GM10248 (cell line): ENCODE results near the gene SH2D3C.

ENCODE experiments used
- CTCF ChIA-PET: fragments of 300-600 bp; sonication (Branson Sonifier 250); formaldehyde crosslinking; extraction: SDS; loops from one replicate; lab custom pipeline; 2021; ENCODE audit warnings: antibody characterized with exemption; lab: Yijun Ruan, JAX
- POLR2A ChIA-PET: fragments of 350-650 bp; sonication (Branson Sonifier 250); formaldehyde crosslinking; extraction: SDS; loops from one replicate; lab custom pipeline; 2020; ENCODE audit warnings: antibody characterized with exemption; lab: Yijun Ruan, JAX
- DNase-seq: peaks from one replicate; pipeline ENCODE4 v3.0.0; 2012; ENCODE audit errors: extremely low spot score
- CTCF ChIP-seq: IDR thresholded peaks from 2 replicates; pipeline ENCODE4 v1.5.1; 2012; ENCODE audit warnings: mild to moderate bottlenecking, low read depth; ENCODE audit errors: extremely low read depth, missing control alignments, control extremely low read depth

The SH2D3C gene

GRCh38 chr9:127769929-127770582, 8.4 kb downstream of the SH2D3C start:
- no peak for DNase-seq
- ChIA-PET POLR2A (no interaction called here), CTCF (interaction anchor here (0.7 to 7.6 kb wide), 11 partner anchors 9 to 151 kb away, joined by 3 to 41 read pairs (median 4); partner anchors contain the start of genes CDK9 and TOR2A)
- no peak for TF ChIP-seq CTCF

- TF ChIP-seq CTCF, result no peak
- POLR2A ChIA-PET, result interaction anchor here (0.6 kb wide), 1 partner anchor 157 kb away, joined by 3 read pairs; no protein-coding TSS in a partner anchor
- CTCF ChIA-PET, result interaction anchor here (1.2 to 7.6 kb wide), 5 partner anchors 10 to 152 kb away, joined by 3 to 41 read pairs (median 8); partner anchors contain the start of genes CDK9 and TOR2A
- no peak for DNase-seq
Measured at GRCh38 chr9:127769101-127769500, 9.4 kb downstream of the SH2D3C start.

GRCh38 chr9:127768698-127769097, 9.8 kb downstream of the SH2D3C start:
- ChIA-PET POLR2A (interaction anchor here (0.6 kb wide), 1 partner anchor 157 kb away, joined by 3 read pairs; no protein-coding TSS in a partner anchor), CTCF (interaction anchor here (1.2 to 7.6 kb wide), 4 partner anchors 15 to 152 kb away, joined by 3 to 41 read pairs (median 12); partner anchors contain the start of genes CDK9 and TOR2A)
- no peak for TF ChIP-seq CTCF
- DNase-seq, result no peak

GRCh38 chr9:127767909-127768331, 10.5 kb downstream of the SH2D3C start:
- CTCF ChIA-PET, result interaction anchor here (1.3 to 7.6 kb wide), 6 partner anchors 12 to 153 kb away, joined by 3 to 46 read pairs (median 12); partner anchors contain the start of genes CDK9 and TOR2A
- TF ChIP-seq CTCF, result no peak
- no peak for DNase-seq
- POLR2A ChIA-PET, result no interaction called here

GRCh38 chr9:127767410-127767809, 11.1 kb downstream of the SH2D3C start:
- DNase-seq, result no peak
- CTCF ChIA-PET, result interaction anchor here (1.3 to 7.6 kb wide), 5 partner anchors 12 to 154 kb away, joined by 3 to 46 read pairs (median 13); partner anchors contain the start of genes CDK9 and TOR2A
- POLR2A ChIA-PET, result interaction anchor here (0.6 kb wide), 1 partner anchor 60 kb away, joined by 3 read pairs; no protein-coding TSS in a partner anchor
- no peak for TF ChIP-seq CTCF

GRCh38 chr9:127765418-127765817, 13.0 kb downstream of the SH2D3C start:
- ChIA-PET POLR2A (interaction anchor here (0.6 kb wide), 1 partner anchor 30 kb away, joined by 3 read pairs; the partner anchor contains the start of gene TOR2A), CTCF (interaction anchor here (0.9 to 6.0 kb wide), 10 partner anchors 10 to 270 kb away, joined by 3 to 46 read pairs (median 5); partner anchors contain the start of genes CDK9 and TOR2A)
- TF ChIP-seq CTCF, result no peak
- no peak for DNase-seq
